ENCODE results near the gene DUSP8. TPM values are rescaled to one million over a fixed set of nuclear protein-coding genes. Genes with fewer than 3 reads are reported as not detected.

Gene DUSP8
- total and polyA plus RNA-seq, 9 of the 15 experiments (the other 6 are each of a cell fraction or from before 2014, with no cell fraction given) = 0.14 to 2.0 (median 0.86) TPM; not detected in 2

GRCh38 chr11:1570531-1570895, 1.6 kb downstream of the DUSP8 start:
- CTCF ChIA-PET (ENCODE audit: low intra/inter-chr PET ratio) = no interaction called here
- Histone ChIP-seq H3K79me2 (ENCODE audit: control insufficient read depth, insufficient read depth, low read length) (no peaks in the 10 kb centered on the region), H3K36me3 (ENCODE audit: control insufficient read depth, insufficient read depth, low read length) (no peaks in the 10 kb centered on the region), H3K27me3 (ENCODE audit: control insufficient read depth in 2 of 2, insufficient read depth in 2 of 2, low read length in 2 of 2) (peaks cover 0 to 19% of the 10 kb centered on the region in 2 experiments; a peak in 3 of 5 replicates), H3K4me3 (no peak overlapping the region), H3K9me3 (replicated peaks; ENCODE audit: control insufficient read depth, insufficient read depth, low read depth, low read length) (no peaks in the 10 kb centered on the region), H3K4me2 (ENCODE audit: insufficient read depth, low read length) (no peak overlapping the region), H3K27ac (ENCODE audit: extremely low read depth, low read depth, low read length) (no peak overlapping the region), H3K4me1 (replicated peaks in 1 of 2; ENCODE audit: control insufficient read depth in 2 of 2, insufficient read depth in 2 of 2, low read length in 2 of 2) (peaks cover 0 to 56% of the 10 kb centered on the region in 2 experiments; a peak in 3 of 5 replicates), H3K9me1 (ENCODE audit: control insufficient read depth, insufficient read depth, low read length) (peaks cover 3% of the 10 kb centered on the region), H2AFZ (ENCODE audit: low read depth, low read length) (no peak overlapping the region), H4K20me1 (replicated peaks; ENCODE audit: control insufficient read depth, insufficient read depth, low read length) (peaks cover 46% of the 10 kb centered on the region), H3K9ac (ENCODE audit: insufficient read depth in 1 of 2, low read depth in 2 of 2, low read length in 2 of 2) (no peak overlapping the region)
- in situ Hi-C loops (cut with MboI) = no loop called here
- intact Hi-C loops (cut with micrococcal nuclease) = loop anchor here (5.0 to 10.0 kb wide), 3 partner anchors 116 to 456 kb away; no protein-coding TSS in a partner anchor
- TF ChIP-seq POLR2AphosphoS5 (IDR thresholded peaks at IDR 0.05; ENCODE audit: control insufficient read depth, insufficient read depth, low read depth, low read length) (no peak), CTBP1 (IDR thresholded peaks at IDR 0.05; ENCODE audit: borderline replicate concordance) (no peak), ZNF75A (CRISPR knock-in tag; IDR thresholded peaks at IDR 0.05) (no peak), BCOR (IDR thresholded peaks at IDR 0.05) (peak; percentile 82), RAD51 (IDR thresholded peaks at IDR 0.05; ENCODE audit: borderline replicate concordance, low read depth) (0 out of 2 replicates have a peak, but pooled peaks have one; percentile 47), ZFX (CRISPR knock-in tag; IDR thresholded peaks at IDR 0.05) (no peak), SLC30A9 (CRISPR knock-in tag; IDR thresholded peaks at IDR 0.05) (no peak)
- TF ChIP-seq, protein P1, sequence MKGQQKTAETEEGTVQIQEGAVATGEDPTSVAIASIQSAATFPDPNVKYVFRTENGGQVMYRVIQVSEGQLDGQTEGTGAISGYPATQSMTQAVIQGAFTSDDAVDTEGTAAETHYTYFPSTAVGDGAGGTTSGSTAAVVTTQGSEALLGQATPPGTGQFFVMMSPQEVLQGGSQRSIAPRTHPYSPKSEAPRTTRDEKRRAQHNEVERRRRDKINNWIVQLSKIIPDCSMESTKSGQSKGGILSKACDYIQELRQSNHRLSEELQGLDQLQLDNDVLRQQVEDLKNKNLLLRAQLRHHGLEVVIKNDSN (CRISPR knock-in tag; IDR thresholded peaks at IDR 0.05) = peak; percentile 76
- TF ChIP-seq, protein P2, sequence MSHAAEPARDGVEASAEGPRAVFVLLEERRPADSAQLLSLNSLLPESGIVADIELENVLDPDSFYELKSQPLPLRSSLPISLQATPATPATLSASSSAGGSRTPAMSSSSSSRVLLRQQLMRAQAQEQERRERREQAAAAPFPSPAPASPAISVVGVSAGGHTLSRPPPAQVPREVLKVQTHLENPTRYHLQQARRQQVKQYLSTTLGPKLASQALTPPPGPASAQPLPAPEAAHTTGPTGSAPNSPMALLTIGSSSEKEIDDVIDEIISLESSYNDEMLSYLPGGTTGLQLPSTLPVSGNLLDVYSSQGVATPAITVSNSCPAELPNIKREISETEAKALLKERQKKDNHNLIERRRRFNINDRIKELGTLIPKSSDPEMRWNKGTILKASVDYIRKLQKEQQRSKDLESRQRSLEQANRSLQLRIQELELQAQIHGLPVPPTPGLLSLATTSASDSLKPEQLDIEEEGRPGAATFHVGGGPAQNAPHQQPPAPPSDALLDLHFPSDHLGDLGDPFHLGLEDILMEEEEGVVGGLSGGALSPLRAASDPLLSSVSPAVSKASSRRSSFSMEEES (CRISPR knock-in tag; IDR thresholded peaks at IDR 0.05) = peak; percentile 80
- TF ChIP-seq, protein P3, sequence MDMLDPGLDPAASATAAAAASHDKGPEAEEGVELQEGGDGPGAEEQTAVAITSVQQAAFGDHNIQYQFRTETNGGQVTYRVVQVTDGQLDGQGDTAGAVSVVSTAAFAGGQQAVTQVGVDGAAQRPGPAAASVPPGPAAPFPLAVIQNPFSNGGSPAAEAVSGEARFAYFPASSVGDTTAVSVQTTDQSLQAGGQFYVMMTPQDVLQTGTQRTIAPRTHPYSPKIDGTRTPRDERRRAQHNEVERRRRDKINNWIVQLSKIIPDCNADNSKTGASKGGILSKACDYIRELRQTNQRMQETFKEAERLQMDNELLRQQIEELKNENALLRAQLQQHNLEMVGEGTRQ (CRISPR knock-in tag; IDR thresholded peaks at IDR 0.05) = peak; percentile 52
- FAIRE-seq (no peak), ATAC-seq (no peak), DNase-seq (ENCODE audit: extremely low read depth in 1 of 4, low spot score in 3 of 4) (no peak)
- whole genome bisulfite sequencing (ENCODE audit: insufficient coverage, low coverage, missing lambda C conversion rate) = 20% methylated on average over 7 of the region's 8 CpGs
- POLR2A ChIA-PET = interaction anchor here (1.1 to 1.4 kb wide), 2 partner anchors 24 to 26 kb away, joined by 3 to 4 read pairs; no protein-coding TSS in a partner anchor
- BruUV-seq (replicated peaks) = TSS peak; percentile 57
